ENCODE measurements around the gene ALKBH4.

ALKBH4 gene

DNA sequence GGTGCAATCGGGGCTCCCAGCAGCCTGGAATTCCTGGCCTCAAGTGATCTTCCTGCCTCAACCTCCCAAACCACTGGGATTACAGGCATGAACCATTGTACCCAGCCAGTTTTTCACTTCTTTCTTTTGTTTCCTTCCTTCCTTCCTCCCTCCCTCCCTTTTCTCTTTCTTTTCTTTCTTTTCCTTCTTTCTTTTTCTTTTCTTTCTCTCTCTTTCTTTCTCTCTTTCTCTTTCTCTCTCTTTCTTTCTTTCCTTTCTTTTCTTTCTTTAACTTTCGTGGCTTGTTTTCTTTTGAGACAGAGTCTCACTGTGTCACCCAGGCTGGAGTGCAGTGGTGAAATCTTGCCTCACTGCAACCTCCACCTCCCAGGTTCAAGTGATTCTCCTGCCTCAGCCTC is 19.0 kb downstream of the ALKBH4 start:
- H4K20me1 ChIP-seq (ENCODE audit: insufficient read depth, low read length), result no peaks in the 10 kb centered on the region
- no peak overlapping the region for H3K4me2 ChIP-seq (ENCODE audit: insufficient read depth, low read length)
- no peak for ATAC-seq (ENCODE audit: insufficient read depth, low read depth)
- H3K27me3 ChIP-seq (ENCODE audit: insufficient read depth, low read length, poor library complexity), result no peaks in the 10 kb centered on the region
- no peak overlapping the region for H2AFZ ChIP-seq (ENCODE audit: low read depth, low read length)
- H3K79me2 ChIP-seq (ENCODE audit: insufficient read depth, low read length), result no peaks in the 10 kb centered on the region
- H3K9me3 ChIP-seq (ENCODE audit: insufficient read depth, low read length, severe bottlenecking), result no peaks in the 10 kb centered on the region
- TF ChIP-seq EZH2 (IDR thresholded peaks at IDR 0.05; ENCODE audit: borderline replicate concordance, low read depth, low read length, severe bottlenecking), result no peak
- TF ChIP-seq, protein P1, sequence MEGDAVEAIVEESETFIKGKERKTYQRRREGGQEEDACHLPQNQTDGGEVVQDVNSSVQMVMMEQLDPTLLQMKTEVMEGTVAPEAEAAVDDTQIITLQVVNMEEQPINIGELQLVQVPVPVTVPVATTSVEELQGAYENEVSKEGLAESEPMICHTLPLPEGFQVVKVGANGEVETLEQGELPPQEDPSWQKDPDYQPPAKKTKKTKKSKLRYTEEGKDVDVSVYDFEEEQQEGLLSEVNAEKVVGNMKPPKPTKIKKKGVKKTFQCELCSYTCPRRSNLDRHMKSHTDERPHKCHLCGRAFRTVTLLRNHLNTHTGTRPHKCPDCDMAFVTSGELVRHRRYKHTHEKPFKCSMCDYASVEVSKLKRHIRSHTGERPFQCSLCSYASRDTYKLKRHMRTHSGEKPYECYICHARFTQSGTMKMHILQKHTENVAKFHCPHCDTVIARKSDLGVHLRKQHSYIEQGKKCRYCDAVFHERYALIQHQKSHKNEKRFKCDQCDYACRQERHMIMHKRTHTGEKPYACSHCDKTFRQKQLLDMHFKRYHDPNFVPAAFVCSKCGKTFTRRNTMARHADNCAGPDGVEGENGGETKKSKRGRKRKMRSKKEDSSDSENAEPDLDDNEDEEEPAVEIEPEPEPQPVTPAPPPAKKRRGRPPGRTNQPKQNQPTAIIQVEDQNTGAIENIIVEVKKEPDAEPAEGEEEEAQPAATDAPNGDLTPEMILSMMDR (IDR thresholded peaks at IDR 0.05; ENCODE audit: borderline replicate concordance, extremely low read depth, low read length, poor library complexity, severe bottlenecking), result no peak
- H3K4me1 ChIP-seq (ENCODE audit: insufficient read depth, low read length), result peaks cover 4% of the 10 kb centered on the region; the same call in 1 of the 2 replicates
- no peak overlapping the region for H3K9ac ChIP-seq (ENCODE audit: low read depth, low read length)
- DNase-seq, result no peak
- peaks cover 16% of the 10 kb centered on the region; the same call in 1 of the 2 replicates for H3K36me3 ChIP-seq (ENCODE audit: insufficient read depth, low read length)
- H3K4me3 ChIP-seq (ENCODE audit: low read depth in 1 of 2, low read length in 2 of 2), result no peak overlapping the region
- no peak overlapping the region for H3K27ac ChIP-seq (ENCODE audit: low read length)

GRCh38 chr7:102444961-102445673 is 19.5 kb downstream of the ALKBH4 start:
- no peak for ATAC-seq (ENCODE audit: insufficient read depth, low read depth)
- H3K27ac ChIP-seq (ENCODE audit: low read length), result no peak overlapping the region
- no peak overlapping the region for H3K4me2 ChIP-seq (ENCODE audit: insufficient read depth, low read length)
- DNase-seq, result no peak
- TF ChIP-seq, protein P1 (IDR thresholded peaks at IDR 0.05; ENCODE audit: borderline replicate concordance, extremely low read depth, low read length, poor library complexity, severe bottlenecking), result no peak
- TF ChIP-seq EZH2 (IDR thresholded peaks at IDR 0.05; ENCODE audit: borderline replicate concordance, low read depth, low read length, severe bottlenecking), result no peak
- no peak overlapping the region for H2AFZ ChIP-seq (ENCODE audit: low read depth, low read length)
- no peak overlapping the region for H3K4me3 ChIP-seq (ENCODE audit: low read depth in 1 of 2, low read length in 2 of 2)
- no peaks in the 10 kb centered on the region for H3K27me3 ChIP-seq (ENCODE audit: insufficient read depth, low read length, poor library complexity)
- no peak overlapping the region for H3K9ac ChIP-seq (ENCODE audit: low read depth, low read length)
- peaks cover 16% of the 10 kb centered on the region; the same call in 1 of the 2 replicates for H3K36me3 ChIP-seq (ENCODE audit: insufficient read depth, low read length)
- H3K4me1 ChIP-seq (ENCODE audit: insufficient read depth, low read length), result peaks cover 4% of the 10 kb centered on the region; the same call in 1 of the 2 replicates
- H3K79me2 ChIP-seq (ENCODE audit: insufficient read depth, low read length), result no peaks in the 10 kb centered on the region
- H4K20me1 ChIP-seq (ENCODE audit: insufficient read depth, low read length), result no peaks in the 10 kb centered on the region
- no peaks in the 10 kb centered on the region for H3K9me3 ChIP-seq (ENCODE audit: insufficient read depth, low read length, severe bottlenecking)

- H3K4me2 ChIP-seq (ENCODE audit: insufficient read depth, low read length), result no peak overlapping the region
- no peak for DNase-seq
- no peak overlapping the region for H3K27ac ChIP-seq (ENCODE audit: low read length)
- no peaks in the 10 kb centered on the region for H3K79me2 ChIP-seq (ENCODE audit: insufficient read depth, low read length)
- H4K20me1 ChIP-seq (ENCODE audit: insufficient read depth, low read length), result no peaks in the 10 kb centered on the region
- H3K36me3 ChIP-seq (ENCODE audit: insufficient read depth, low read length), result peaks cover 3% of the 10 kb centered on the region; the same call in 1 of the 2 replicates
- no peaks in the 10 kb centered on the region for H3K9me3 ChIP-seq (ENCODE audit: insufficient read depth, low read length, severe bottlenecking)
- TF ChIP-seq EZH2 (IDR thresholded peaks at IDR 0.05; ENCODE audit: borderline replicate concordance, low read depth, low read length, severe bottlenecking), result no peak
- TF ChIP-seq, protein P1 (IDR thresholded peaks at IDR 0.05; ENCODE audit: borderline replicate concordance, extremely low read depth, low read length, poor library complexity, severe bottlenecking), result no peak
- no peak for ATAC-seq (ENCODE audit: insufficient read depth, low read depth)
- H3K4me3 ChIP-seq (ENCODE audit: low read depth in 1 of 2, low read length in 2 of 2), result no peak overlapping the region
- peaks cover 4% of the 10 kb centered on the region; the same call in 1 of the 2 replicates for H3K4me1 ChIP-seq (ENCODE audit: insufficient read depth, low read length)
- no peak overlapping the region for H3K9ac ChIP-seq (ENCODE audit: low read depth, low read length)
- no peak overlapping the region for H2AFZ ChIP-seq (ENCODE audit: low read depth, low read length)
- no peaks in the 10 kb centered on the region for H3K27me3 ChIP-seq (ENCODE audit: insufficient read depth, low read length, poor library complexity)
Measured at GRCh38 chr7:102439963-102440795, 24.5 kb downstream of the ALKBH4 start.

Measured in DND-41 (cell line).